Chondrocyte (in vitro differentiated cells): Measurements from ENCODE around the gene TELO2. TPM values are rescaled to one million over a fixed set of nuclear protein-coding genes. Genes with fewer than 3 reads are reported as not detected.

Experiments used
- DNase-seq: peaks from one replicate; pipeline ENCODE4 v3.0.0; 2021; ENCODE audit warnings: mixed read lengths, low spot score
- H3K27ac Mint-ChIP-seq: one replicate; pipeline ENCODE4 v1.8.0; 2021; ENCODE audit warnings: mild to moderate bottlenecking, moderate library complexity, mixed read lengths; ENCODE audit not compliant: unreplicated experiment
- H3K27me3 Mint-ChIP-seq: 2 replicates; pipeline ENCODE4 v1.8.0; 2021; ENCODE audit warnings: low read depth, mixed read lengths
- H3K36me3 Mint-ChIP-seq: 2 replicates; pipeline ENCODE4 v1.8.0; 2021; ENCODE audit warnings: low read depth, mixed read lengths
- H3K4me1 Mint-ChIP-seq: 2 replicates; pipeline ENCODE4 v1.8.0; 2021; ENCODE audit warnings: low read depth, mild to moderate bottlenecking, mixed read lengths
- H3K4me3 Mint-ChIP-seq: one replicate; pipeline ENCODE4 v1.8.0; 2021; ENCODE audit warnings: mild to moderate bottlenecking, moderate library complexity, mixed read lengths; ENCODE audit not compliant: unreplicated experiment
- H3K9me3 Mint-ChIP-seq: 2 replicates; pipeline ENCODE4 v1.8.0; 2021; ENCODE audit warnings: low read depth, mixed read lengths
- CTCF ChIP-seq: fragments of 200-600 bp; sonication (generic); IDR thresholded peaks from 2 replicates; pipeline ENCODE4 v1.5.0; 2021; ENCODE audit warnings: antibody characterized with exemption, mild to moderate bottlenecking, moderate library complexity
- total RNA-seq: library from RNA; stranded (reverse); gene quantifications from 3 replicates; pipeline ENCODE4 v1.2.1, GENCODE V29; 2021

The TELO2 gene
- total RNA-seq, 1 donor from 2014 or later, result 21.7 TPM

GRCh38 chr16:1472974-1473373 lies 20.2 kb upstream of the TELO2 start:
- Mint-ChIP-seq H3K36me3 (no peaks in the 10 kb centered on the region), H3K4me3 (peak overlapping the region; percentile 53), H3K27me3 (no peaks in the 10 kb centered on the region), H3K9me3 (no peaks in the 10 kb centered on the region), H3K4me1 (peaks cover 38% of the 10 kb centered on the region), H3K27ac (peak overlapping the region; percentile 14)
- no peak for TF ChIP-seq CTCF
- DNase-seq, result no peak

DNA sequence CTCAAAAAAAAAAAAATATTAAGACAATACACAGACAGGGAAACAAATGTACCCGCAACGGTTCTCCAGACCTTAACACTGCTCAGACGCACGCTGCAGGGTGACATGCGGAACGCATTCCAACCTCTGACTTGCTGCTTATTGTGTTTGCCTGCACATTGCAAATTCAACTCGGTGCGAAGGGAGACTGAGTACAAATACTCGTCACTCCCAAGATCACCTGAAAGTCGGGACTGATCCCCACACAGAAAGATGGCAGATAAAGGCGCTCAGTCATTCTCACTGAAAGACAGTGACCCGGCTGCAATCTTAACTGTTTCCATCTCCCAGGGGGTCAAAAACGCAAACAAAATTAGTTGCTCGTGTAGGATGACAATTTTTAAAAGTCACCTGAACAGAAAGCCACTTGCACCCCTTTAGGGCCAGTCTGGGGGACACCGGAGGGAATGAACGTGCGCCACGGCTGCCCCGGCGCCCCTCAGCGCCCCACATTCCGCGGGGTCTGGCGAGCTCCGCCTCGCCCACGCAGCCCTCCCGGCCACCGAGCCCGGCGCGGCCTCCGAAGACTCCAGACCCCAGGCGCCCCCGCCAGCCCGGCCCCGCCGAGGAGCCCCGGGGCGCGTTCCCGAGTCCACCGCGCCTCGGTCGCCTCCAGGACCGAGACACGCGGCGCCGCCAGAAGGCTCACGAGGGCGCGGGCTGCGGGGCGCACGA lies 18.9 kb upstream of the TELO2 start:
- H3K27me3 Mint-ChIP-seq, result no peaks in the 10 kb centered on the region
- H3K9me3 Mint-ChIP-seq, result peaks cover 3% of the 10 kb centered on the region
- H3K4me3 Mint-ChIP-seq, result peak overlapping the region; percentile 81
- TF ChIP-seq CTCF, result no peak
- H3K27ac Mint-ChIP-seq, result peak overlapping the region; percentile 85
- H3K4me1 Mint-ChIP-seq, result peaks cover 38% of the 10 kb centered on the region
- DNase-seq, result no peak
- H3K36me3 Mint-ChIP-seq, result no peaks in the 10 kb centered on the region

- Mint-ChIP-seq H3K27me3 (no peaks in the 10 kb centered on the region), H3K27ac (peak within 1 kb of the TSS; percentile 85), H3K4me1 (peaks cover 36% of the 10 kb centered on the region), H3K9me3 (peaks cover 3% of the 10 kb centered on the region), H3K4me3 (peak within 1 kb of the TSS; percentile 81), H3K36me3 (no peaks in the 10 kb centered on the region)
- peak; percentile 17 for TF ChIP-seq CTCF
- peak; percentile 95 for DNase-seq
These were observed 18.2 kb upstream of the TELO2 start, which contains the start of gene CLCN7 for GRCh38 chr16:1474796-1475551. TSS of gene CLCN7 (minus strand) at chr16:1475028. CDS start at chr16:1474974, 54 bp downstream.

GRCh38 chr16:1475552-1476114 lies 17.5 kb upstream of the TELO2 start:
- DNase-seq, result peak; percentile 75
- H3K4me3 Mint-ChIP-seq, result peak overlapping the region; percentile 73

More at GRCh38 chr16:1475552-1476114, 17.5 kb upstream of the TELO2 start:
- peaks cover 3% of the 10 kb centered on the region for H3K9me3 Mint-ChIP-seq
- peaks cover 32% of the 10 kb centered on the region for H3K4me1 Mint-ChIP-seq
- no peaks in the 10 kb centered on the region for H3K36me3 Mint-ChIP-seq
- no peak for TF ChIP-seq CTCF
- H3K27ac Mint-ChIP-seq, result peak overlapping the region; percentile 80
- no peaks in the 10 kb centered on the region for H3K27me3 Mint-ChIP-seq
